HG03103 (cell line): Measurements from ENCODE around the gene LRMDA.

Source experiments
- ATAC-seq: cut with Tn5 transposase; IDR thresholded peaks from one replicate; pipeline ENCODE4 v1.9.1; 2021; ENCODE audit warnings: low read depth; ENCODE audit not compliant: unreplicated experiment

The LRMDA gene

GRCh38 chr10:76328348-76328747 lies 896.9 kb downstream of the LRMDA start:
- ATAC-seq, result no peak

- no peak for ATAC-seq
Observed at GRCh38 chr10:76329891-76330575, 898.6 kb downstream of the LRMDA start.

- no peak for ATAC-seq
Observed at GRCh38 chr10:76331742-76332141, 900.3 kb downstream of the LRMDA start.

DNA sequence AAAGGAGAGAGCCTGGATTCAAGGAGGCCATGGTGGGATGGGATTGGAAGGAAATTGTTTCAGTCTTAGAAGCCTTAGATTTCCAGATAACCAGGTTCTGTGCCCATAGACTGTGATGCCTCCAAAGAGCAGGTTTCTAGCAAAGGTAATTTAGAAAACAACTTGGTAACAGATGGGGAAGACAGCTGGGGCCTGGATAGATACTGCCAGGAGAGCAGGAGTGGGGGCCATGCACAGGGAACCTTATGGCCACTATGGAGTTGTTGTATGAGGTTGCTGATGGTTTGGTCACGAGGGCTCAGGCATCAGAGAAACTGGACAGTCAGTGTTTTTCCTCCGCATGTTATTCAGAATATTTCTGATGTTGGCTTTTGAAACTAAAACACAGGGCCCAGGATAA lies 901.9 kb downstream of the LRMDA start:
- no peak for ATAC-seq

DNA sequence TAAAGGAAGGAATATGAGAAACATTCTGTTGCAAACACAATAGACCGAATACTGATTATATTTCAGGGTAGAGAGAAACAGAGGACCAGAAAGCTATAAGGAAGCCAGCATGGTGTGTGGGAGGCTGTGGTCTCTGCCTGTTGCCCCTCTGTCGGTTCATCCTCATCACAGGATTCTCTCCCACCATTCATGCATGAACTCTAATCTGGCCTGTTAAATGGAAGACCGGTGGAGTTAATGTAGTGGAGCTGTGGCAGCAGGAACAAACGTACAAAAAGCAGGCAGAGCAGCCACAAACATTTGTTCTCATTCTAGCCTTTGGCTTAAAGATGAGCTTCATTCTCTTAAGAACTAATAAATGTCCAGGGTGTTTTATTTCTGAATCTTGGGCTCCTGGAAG lies 902.4 kb downstream of the LRMDA start:
- no peak for ATAC-seq

GRCh38 chr10:76334255-76334654 lies 902.8 kb downstream of the LRMDA start:
- ATAC-seq, result no peak

GRCh38 chr10:76336213-76336963 lies 905.0 kb downstream of the LRMDA start:
- ATAC-seq, result no peak

- no peak for ATAC-seq
Observed at GRCh38 chr10:76337641-76338040, 906.2 kb downstream of the LRMDA start.

DNA sequence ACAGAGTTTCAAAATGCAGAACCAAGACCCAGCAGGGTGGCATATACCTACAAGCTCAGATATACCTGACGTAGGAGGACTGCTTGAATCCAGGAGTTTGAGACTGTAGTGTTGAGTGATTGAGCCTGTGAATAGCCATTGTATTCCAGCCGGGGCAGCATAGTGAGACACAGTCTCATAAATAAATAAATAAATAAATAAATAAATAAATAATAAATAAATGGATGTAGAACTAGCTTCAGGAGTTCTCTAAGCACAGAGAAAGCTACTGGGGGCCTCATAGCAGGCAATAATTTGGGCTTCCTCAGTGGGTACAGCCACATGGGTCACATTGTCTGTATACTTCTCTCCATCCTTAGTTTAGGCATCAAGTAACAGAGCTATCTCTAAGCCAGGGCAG lies 906.8 kb downstream of the LRMDA start:
- ATAC-seq, result no peak

GRCh38 chr10:76341740-76342139 lies 910.3 kb downstream of the LRMDA start:
- no peak for ATAC-seq

DNA sequence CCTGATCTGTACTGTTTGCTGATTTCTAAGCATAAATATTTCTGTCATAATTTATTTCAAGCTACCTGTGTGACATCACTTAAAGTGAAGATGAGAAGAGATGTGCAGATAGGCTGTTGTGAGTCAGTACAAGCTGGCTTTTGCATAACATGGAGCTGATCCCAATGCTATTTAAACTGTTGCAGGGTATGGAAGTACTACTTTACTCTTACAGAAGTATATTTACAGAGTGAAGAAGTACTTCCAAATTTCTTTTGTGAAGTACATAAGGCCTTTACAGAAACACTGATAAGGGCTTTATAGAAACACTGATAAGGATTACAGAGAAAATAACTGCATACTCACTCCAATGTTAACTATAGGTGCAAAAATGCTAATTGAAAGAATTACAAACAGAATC lies 911.6 kb downstream of the LRMDA start:
- ATAC-seq, result no peak

DNA sequence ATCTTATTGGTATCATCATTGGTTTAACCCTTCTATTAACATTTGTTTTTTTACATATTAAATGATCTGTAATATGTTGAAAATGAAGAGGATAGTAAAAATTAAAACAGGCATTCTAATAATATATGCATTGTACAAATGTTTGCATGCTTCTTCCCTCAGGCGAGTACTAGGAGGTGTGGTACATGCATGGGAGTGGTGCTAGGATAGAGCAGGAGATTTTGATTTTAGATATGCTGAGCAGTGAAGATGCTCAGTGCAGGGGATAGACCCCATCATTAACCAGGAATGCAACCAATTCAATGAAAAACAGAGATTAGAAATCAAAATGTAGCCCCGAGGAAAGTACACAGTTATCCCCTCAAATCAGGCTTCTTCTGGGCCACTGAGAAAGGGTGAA lies 916.4 kb downstream of the LRMDA start:
- no peak for ATAC-seq

DNA sequence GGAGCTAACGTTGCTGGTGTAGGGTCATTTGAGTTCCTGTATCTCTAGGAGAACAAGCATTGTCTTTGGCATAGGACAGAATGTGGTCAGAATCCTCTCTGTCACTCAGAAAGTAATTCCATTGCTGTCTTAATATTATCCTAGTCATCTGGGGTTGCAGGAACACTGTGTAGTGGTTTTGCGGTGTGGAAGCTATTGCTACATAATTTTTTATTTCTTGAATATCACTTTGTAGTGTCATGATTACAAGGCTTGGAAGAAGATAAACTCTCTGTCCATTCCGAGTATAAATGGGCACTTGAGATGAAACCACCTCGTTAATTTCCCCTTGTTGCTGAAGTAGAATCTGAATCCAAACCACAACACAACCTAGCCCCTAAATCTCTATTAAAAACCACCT lies 919.2 kb downstream of the LRMDA start:
- no peak for ATAC-seq

GRCh38 chr10:76352300-76352699 lies 920.9 kb downstream of the LRMDA start:
- ATAC-seq, result no peak

DNA sequence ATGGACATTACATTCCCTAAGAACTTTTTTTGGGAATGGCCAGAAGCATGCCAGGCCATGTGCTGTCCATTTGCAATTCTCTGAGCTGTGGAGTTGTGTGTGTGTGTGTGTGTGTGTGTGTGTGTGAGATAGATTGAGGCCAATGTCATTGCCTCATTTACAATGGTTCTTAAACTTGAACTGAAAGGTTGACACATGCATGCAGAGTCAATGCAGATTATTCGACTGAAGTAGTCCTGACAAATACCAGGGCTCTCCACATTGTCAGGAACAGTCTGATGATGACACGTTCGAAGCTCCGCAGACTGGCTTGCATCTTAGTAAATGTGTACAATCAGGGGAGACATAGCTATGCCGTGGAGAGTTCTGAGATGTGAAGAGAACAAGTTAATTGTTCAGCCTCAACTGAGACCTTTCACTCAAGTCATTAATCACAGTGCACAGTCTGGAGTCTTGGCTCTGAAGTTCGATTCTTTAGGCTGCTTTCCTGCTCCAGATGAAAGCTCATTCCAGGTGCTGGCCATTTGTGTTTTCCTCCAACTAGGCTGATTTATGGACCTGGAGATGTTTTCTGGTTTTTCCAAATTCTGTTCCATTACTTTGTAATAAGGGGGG lies 921.9 kb downstream of the LRMDA start:
- ATAC-seq, result no peak

GRCh38 chr10:76354212-76354738 lies 922.9 kb downstream of the LRMDA start:
- ATAC-seq, result no peak

DNA sequence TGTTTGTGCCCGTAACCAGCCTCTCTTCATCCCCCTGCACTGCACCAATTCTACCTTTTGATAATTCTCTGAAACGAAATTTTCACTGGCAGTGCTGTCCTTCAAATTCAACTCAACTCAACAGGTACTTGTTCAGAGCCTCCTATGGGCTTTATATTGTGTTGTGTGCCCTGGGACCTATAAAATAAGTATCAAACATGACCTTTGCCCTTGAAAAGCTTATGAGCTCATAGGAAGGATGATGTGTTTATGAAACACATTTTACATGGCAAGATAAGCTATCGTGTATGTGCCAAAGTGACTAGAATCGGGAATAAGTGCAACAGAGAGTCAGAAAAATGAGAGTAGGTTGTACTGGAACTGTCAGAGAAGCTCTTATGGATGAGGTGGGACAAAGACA lies 923.5 kb downstream of the LRMDA start:
- ATAC-seq, result no peak

DNA sequence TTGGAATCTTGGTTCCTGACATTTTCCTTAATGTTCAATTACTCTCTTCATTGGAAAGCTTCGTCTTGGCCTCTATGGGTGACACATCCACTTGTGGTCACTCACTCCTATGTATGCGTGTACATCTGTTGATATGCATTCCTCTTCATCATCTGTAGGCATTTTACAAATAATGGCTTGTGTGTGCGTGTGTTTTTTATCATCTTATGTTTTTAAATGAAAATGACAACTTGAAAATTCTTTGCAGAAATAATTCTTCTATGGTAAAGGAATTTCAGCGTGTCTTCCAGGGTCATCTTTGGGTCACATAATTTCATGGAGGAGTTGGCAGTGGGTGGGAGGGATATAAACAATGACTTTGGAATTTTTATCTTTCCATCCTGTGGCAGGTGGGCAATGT lies 925.1 kb downstream of the LRMDA start:
- no peak for ATAC-seq

GRCh38 chr10:76357726-76358415 lies 926.4 kb downstream of the LRMDA start:
- ATAC-seq, result no peak

DNA sequence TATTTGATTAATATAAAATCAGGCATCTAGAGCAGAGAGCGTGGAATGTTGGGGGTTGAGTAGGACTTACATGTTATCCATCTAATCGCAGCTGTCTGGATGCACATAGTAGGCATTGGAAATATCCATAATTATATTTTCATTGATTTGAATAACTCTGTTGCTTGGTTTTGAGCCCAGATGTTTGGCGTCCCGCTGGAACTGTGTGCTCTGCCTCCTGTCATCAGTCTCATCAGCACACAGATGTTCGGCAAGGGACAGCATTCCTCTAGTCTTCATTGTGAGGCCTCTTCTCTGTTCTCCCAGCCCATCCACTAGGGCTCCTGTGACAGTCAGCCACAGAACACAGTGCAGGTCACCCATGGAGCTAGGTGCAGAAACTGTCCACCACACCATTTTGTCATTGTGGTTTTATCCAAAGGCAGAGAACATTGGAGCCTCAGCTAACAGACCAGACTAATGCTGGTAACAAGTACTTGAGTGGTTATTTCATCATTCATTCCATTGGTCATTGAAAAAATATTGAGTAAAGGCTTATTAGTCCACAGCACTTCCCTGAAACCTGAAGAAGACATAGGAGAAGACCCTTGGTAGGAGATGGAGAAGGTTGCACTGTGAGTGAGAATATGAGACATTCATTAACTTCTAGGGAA lies 927.4 kb downstream of the LRMDA start:
- no peak for ATAC-seq

DNA sequence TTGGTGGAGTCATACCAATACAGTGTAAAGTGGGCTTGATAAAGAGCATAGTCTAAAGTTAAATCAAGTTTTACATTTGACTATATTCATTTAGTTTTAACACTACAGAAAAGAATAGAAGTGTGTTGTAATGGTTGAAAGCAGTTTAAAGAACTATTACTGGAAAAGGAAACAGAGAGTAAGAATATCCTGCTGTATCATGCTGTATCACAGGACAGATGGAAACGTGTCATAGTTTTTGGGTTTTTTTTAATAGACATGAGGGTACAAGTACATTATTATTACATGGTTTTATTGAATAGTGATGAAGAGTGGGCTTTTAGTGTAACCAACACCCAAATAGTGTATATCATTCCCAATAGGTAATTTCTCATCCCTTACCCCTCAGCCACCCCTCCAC lies 944.3 kb downstream of the LRMDA start:
- no peak for ATAC-seq
